ENCODE results near the gene C15orf40.
"Not testable (repeated sequence)": the region's sequence is repeated elsewhere in the genome, so short reads cannot be mapped to it uniquely, and the experiment has no call there.

C15orf40 gene

GRCh38 chr15:83039206-83039605 lies 27.8 kb upstream of the C15orf40 start:
- no peak overlapping the region for H3K27ac ChIP-seq
- TF ChIP-seq ZFX (IDR thresholded peaks at IDR 0.05; ENCODE audit: borderline replicate concordance) = no peak
- TF ChIP-seq CTCF (IDR thresholded peaks at IDR 0.05) = no peak

GRCh38 chr15:83036253-83036652 lies 24.8 kb upstream of the C15orf40 start:
- no peak overlapping the region for H3K27ac ChIP-seq
- TF ChIP-seq ZFX (IDR thresholded peaks at IDR 0.05; ENCODE audit: borderline replicate concordance) = no peak

GRCh38 chr15:83031234-83031633 lies 19.8 kb upstream of the C15orf40 start:
- H3K27ac ChIP-seq = not testable (repeated sequence)

GRCh38 chr15:83030021-83030420 lies 18.6 kb upstream of the C15orf40 start:
- no peak overlapping the region for H3K27ac ChIP-seq
- no peak for TF ChIP-seq ZFX (IDR thresholded peaks at IDR 0.05; ENCODE audit: borderline replicate concordance)
- no peak for TF ChIP-seq CTCF (IDR thresholded peaks at IDR 0.05)

GRCh38 chr15:83018436-83018835 lies 7.0 kb upstream of the C15orf40 start:
- H3K27ac ChIP-seq = no peak overlapping the region
- TF ChIP-seq CTCF (IDR thresholded peaks at IDR 0.05) = no peak
- no peak for TF ChIP-seq ZFX (IDR thresholded peaks at IDR 0.05; ENCODE audit: borderline replicate concordance)

GRCh38 chr15:83016906-83017305 lies 5.5 kb upstream of the C15orf40 start:
- TF ChIP-seq CTCF (IDR thresholded peaks at IDR 0.05) (no peak), ZFX (IDR thresholded peaks at IDR 0.05; ENCODE audit: borderline replicate concordance) (no peak)
- no peak overlapping the region for H3K27ac ChIP-seq

GRCh38 chr15:83015361-83015760 lies 3.9 kb upstream of the C15orf40 start:
- H3K27ac ChIP-seq = no peak overlapping the region
- TF ChIP-seq CTCF (IDR thresholded peaks at IDR 0.05) (no peak), ZFX (IDR thresholded peaks at IDR 0.05; ENCODE audit: borderline replicate concordance) (no peak)

GRCh38 chr15:83014205-83014653 lies 2.8 kb upstream of the C15orf40 start:
- no peak overlapping the region for H3K27ac ChIP-seq
- no peak for TF ChIP-seq ZFX (IDR thresholded peaks at IDR 0.05; ENCODE audit: borderline replicate concordance)
- no peak for TF ChIP-seq CTCF (IDR thresholded peaks at IDR 0.05)
